HCT116 (cell line): Measurements from ENCODE around the gene TANC1. TPM values are rescaled to one million over a fixed set of nuclear protein-coding genes. Genes with fewer than 3 reads are reported as not detected.

Source experiments
- ATAC-seq: fragments of 200-7000 bp; cut with Tn5 transposase; 2 replicates; pipeline ENCODE4 v1.9.1; 2020; ENCODE audit warnings: mild to moderate bottlenecking, moderate library complexity
- BruUV-seq: library from RNA; stranded (reverse); fragments of 400-500 nt; replicated peaks from 2 replicates; lab custom pipeline; 2021; lab: Mats Ljungman, UMichigan
- CTCF ChIA-PET: fragments of 300-600 bp; sonication (Branson Sonifier 250); formaldehyde crosslinking; loops from one replicate; lab custom pipeline; 2021; ENCODE audit warnings: antibody characterized with exemption; lab: Charles Lee
- POLR2A ChIA-PET: fragments of 300-600, 350-600 bp; sonication (Branson Sonifier 250); formaldehyde crosslinking; loops from one replicate; lab custom pipeline; 2021; ENCODE audit warnings: antibody characterized with exemption; lab: Charles Lee
- RAD21 ChIA-PET, 2 experiments: fragments of 300-600 bp; sonication (Branson Sonifier 250); formaldehyde crosslinking; loops; one replicate each; lab custom pipeline; 2023; ENCODE audit warnings: low total read pairs in 2 of 2; ENCODE audit not compliant: uncharacterized antibody in 2 of 2, unreplicated experiment in 2 of 2, low non-redundant PET in 1 of 2; lab: Charles Lee
- DNase-seq: peaks from one replicate; pipeline ENCODE4 v3.0.0-alpha.2; 2010; ENCODE audit warnings: low read depth, low spot score
- H2AFZ ChIP-seq: fragments of 200-600 bp; shearing (Covaris generic), sonication (generic); 2 replicates; pipeline ENCODE4 v1.6.1; 2017; ENCODE audit warnings: low read depth, mixed run types, mixed read lengths, antibody characterized with exemption, low read length; ENCODE audit not compliant: poor library complexity, severe bottlenecking
- H3K27ac ChIP-seq: 2 replicates; pipeline ENCODE4 v1.5.1; 2012; ENCODE audit warnings: low read depth, low read length
- H3K27me3 ChIP-seq: fragments of 200-600 bp; sonication (generic); 2 replicates; pipeline ENCODE4 v1.6.1; 2016; ENCODE audit warnings: mixed run types, low read length, mixed read lengths; ENCODE audit not compliant: insufficient read depth
- H3K36me3 ChIP-seq, 2 experiments: fragments of 200-500 bp in 1 of 2; fragments of 200-600 bp in 1 of 2; sonication (Bioruptor generic) in 1 of 2; sonication (generic) in 1 of 2; 2 replicates each; pipeline versions ENCODE4 v1.5.1 to v1.6.1; 2014 to 2016; ENCODE audit warnings: low read length in 2 of 2, inconsistent platforms in 1 of 2, mixed read lengths in 1 of 2, mixed run types in 1 of 2; ENCODE audit not compliant: insufficient read depth in 2 of 2, control insufficient read depth in 1 of 2
- H3K4me1 ChIP-seq, 2 experiments: fragments of 200-600 bp in 1 of 2; sonication (generic) in 1 of 2; 2 replicates each; pipeline versions ENCODE4 v1.5.1 to v1.6.1; 2012 to 2017; ENCODE audit warnings: low read length in 2 of 2, inconsistent platforms in 1 of 2, mild to moderate bottlenecking in 1 of 2, mixed read lengths in 1 of 2, mixed run types in 1 of 2, moderate library complexity in 1 of 2; ENCODE audit not compliant: insufficient read depth in 2 of 2, control insufficient read depth in 1 of 2
- H3K4me2 ChIP-seq: fragments of 200-600 bp; sonication (generic); 2 replicates; pipeline ENCODE4 v1.6.1; 2017; ENCODE audit warnings: mixed run types, low read length, mixed read lengths
- H3K4me3 ChIP-seq, 2 experiments: fragments of 200-600 bp in 1 of 2; sonication (generic) in 1 of 2; replicated peaks in 1 of 2; 2 replicates each; pipeline ENCODE4 v1.5.1; 2011 to 2016; ENCODE audit warnings: low read length in 2 of 2, control low read depth in 1 of 2, low read depth in 1 of 2, mild to moderate bottlenecking in 1 of 2, mixed read lengths in 1 of 2, mixed run types in 1 of 2
- H3K79me2 ChIP-seq: fragments of 200-600 bp; sonication (generic); 2 replicates; pipeline ENCODE4 v1.6.1; 2017; ENCODE audit warnings: mild to moderate bottlenecking, mixed run types, low read length, moderate library complexity, mixed read lengths; ENCODE audit not compliant: insufficient read depth
- H3K9ac ChIP-seq: fragments of 200-600 bp; sonication (generic); 2 replicates; pipeline ENCODE4 v1.6.1; 2016; ENCODE audit warnings: low read length, mixed read lengths
- H3K9me2 ChIP-seq: fragments of 200-600 bp; sonication (generic), shearing (Covaris generic); 2 replicates; pipeline ENCODE4 v1.6.1; 2017; ENCODE audit warnings: mixed run types, mild to moderate bottlenecking, moderate library complexity; ENCODE audit not compliant: insufficient read depth
- H3K9me3 ChIP-seq, 2 experiments: fragments of 200-500 bp in 1 of 2; fragments of 200-600 bp in 1 of 2; sonication (Bioruptor generic) in 1 of 2; sonication (generic) in 1 of 2; 2 replicates each; pipeline ENCODE4 v1.6.1; 2014 to 2017; ENCODE audit warnings: low read length in 2 of 2, mixed read lengths in 2 of 2, inconsistent platforms in 1 of 2, low read depth in 1 of 2, mild to moderate bottlenecking in 1 of 2, mixed run types in 1 of 2, moderate library complexity in 1 of 2; ENCODE audit not compliant: control insufficient read depth in 1 of 2, insufficient read depth in 1 of 2
- H4K20me1 ChIP-seq: fragments of 200-600 bp; sonication (generic), shearing (Covaris generic); 2 replicates; pipeline ENCODE4 v1.6.1; 2017; ENCODE audit warnings: mixed run types, mild to moderate bottlenecking, moderate library complexity; ENCODE audit not compliant: insufficient read depth
- ATF3 ChIP-seq: IDR thresholded peaks from 2 replicates; pipeline ENCODE4 v1.6.1; 2012
- CBX3 ChIP-seq: IDR thresholded peaks from 2 replicates; pipeline ENCODE4 v1.6.1; 2012; ENCODE audit warnings: low read depth
- CEBPB ChIP-seq: IDR thresholded peaks from 2 replicates; pipeline ENCODE4 v1.6.1; 2012; ENCODE audit warnings: low read depth
- EGR1 ChIP-seq: IDR thresholded peaks from 2 replicates; pipeline ENCODE4 v1.6.1; 2012; ENCODE audit warnings: low read depth
- ELF1 ChIP-seq: IDR thresholded peaks from 2 replicates; pipeline ENCODE4 v1.6.1; 2012; ENCODE audit warnings: low read depth, borderline replicate concordance
- EZH2 ChIP-seq: fragments of 200-600 bp; sonication (generic); IDR thresholded peaks from 2 replicates; pipeline ENCODE4 v1.6.1; 2017; ENCODE audit warnings: antibody characterized with exemption, mixed run types
- EZH2phosphoT487 ChIP-seq: fragments of 200-600 bp; IDR thresholded peaks from 2 replicates; pipeline ENCODE4 v1.6.1; 2018; ENCODE audit warnings: antibody characterized with exemption, borderline replicate concordance
- FOSL1 ChIP-seq: IDR thresholded peaks from 2 replicates; pipeline ENCODE4 v1.6.1; 2012; ENCODE audit warnings: low read depth
- JUND ChIP-seq: IDR thresholded peaks from 2 replicates; pipeline ENCODE4 v1.6.1; 2012
- POLR2A ChIP-seq: IDR thresholded peaks from 2 replicates; pipeline ENCODE4 v1.7.0; 2011; ENCODE audit warnings: borderline replicate concordance; ENCODE audit not compliant: insufficient read depth, insufficient read length; ENCODE audit errors: extremely low read depth
- POLR2AphosphoS5 ChIP-seq: IDR thresholded peaks from 2 replicates; pipeline ENCODE4 v1.6.1; 2011; ENCODE audit warnings: mild to moderate bottlenecking, low read depth, low read length, moderate library complexity
- SIN3A ChIP-seq: IDR thresholded peaks from 2 replicates; pipeline ENCODE4 v1.6.1; 2012; ENCODE audit warnings: low read depth
- SP1 ChIP-seq: IDR thresholded peaks from 2 replicates; pipeline ENCODE4 v1.6.1; 2012; ENCODE audit warnings: low read depth
- ZFX ChIP-seq: fragments of 450-650 bp; IDR thresholded peaks from 2 replicates; pipeline ENCODE4 v1.6.1; 2017
- intact Hi-C: fragments of 100-400 bp; cut with micrococcal nuclease; formaldehyde crosslinking; loops from 2 replicates; pipeline ENCODE4 v1.10.0; 2022
- total RNA-seq: library from RNA; stranded (reverse); gene quantifications from one replicate; pipeline ENCODE4 v1.2.1, GENCODE V29; 2021; ENCODE audit not compliant: unreplicated experiment
- TF ChIP-seq, protein P1 (sequence below): IDR thresholded peaks from 2 replicates; pipeline ENCODE4 v1.6.1; 2012
- TF ChIP-seq, protein P2 (sequence below): IDR thresholded peaks from 2 replicates; pipeline ENCODE4 v1.6.1; 2012; ENCODE audit warnings: low read depth

Gene TANC1
- total RNA-seq, 1 experiment from 2014 or later = 15.1 TPM

DNA sequence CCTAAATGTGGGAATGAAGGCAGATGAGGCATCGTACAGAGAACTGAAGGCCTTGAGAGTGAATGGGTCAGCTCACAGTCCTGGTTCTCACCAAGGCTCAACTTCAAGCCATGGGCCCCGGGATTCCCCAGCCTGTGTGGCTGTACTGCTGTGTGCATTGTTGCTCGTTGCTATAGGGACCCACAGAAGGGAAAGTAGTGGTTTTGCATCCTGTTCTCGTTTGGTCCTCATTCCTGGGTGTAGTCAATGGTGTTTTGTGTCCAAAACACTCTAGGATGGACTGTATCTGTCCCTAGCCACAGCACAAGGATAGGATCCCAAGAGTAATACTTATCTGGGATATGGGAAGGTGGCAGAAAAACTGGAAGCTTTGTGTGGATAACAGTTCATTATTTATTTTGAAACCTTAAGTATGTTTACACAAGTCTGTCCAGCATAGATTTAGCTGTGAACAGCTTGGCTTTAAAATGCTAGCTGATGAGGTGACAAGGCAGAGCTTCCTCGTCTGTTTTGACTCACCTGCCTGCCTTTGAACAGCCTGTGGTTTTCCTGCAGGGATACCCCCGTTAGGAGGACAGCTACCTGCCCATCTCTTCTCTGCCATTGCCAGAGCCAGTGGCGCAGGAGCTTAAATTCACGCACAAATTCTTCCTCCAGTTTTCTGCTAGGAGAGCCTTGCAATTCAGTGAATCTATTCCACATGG is 233.1 kb downstream of the TANC1 start:
- no peak for ATAC-seq

GRCh38 chr2:159202568-159203071 is 234.2 kb downstream of the TANC1 start:
- Histone ChIP-seq H3K4me2 (no peak overlapping the region), H3K9ac (no peak overlapping the region), H3K9me3 (no peaks in the 10 kb centered on the region), H3K9me2 (no peaks in the 10 kb centered on the region), H3K27me3 (no peaks in the 10 kb centered on the region), H3K4me1 (no peaks in the 10 kb centered on the region), H3K36me3 (no peaks in the 10 kb centered on the region; a peak in 2 of 4 replicates), H3K4me3 (no peak overlapping the region), H4K20me1 (no peaks in the 10 kb centered on the region), H3K27ac (no peak overlapping the region), H3K79me2 (no peaks in the 10 kb centered on the region), H2AFZ (no peak overlapping the region)
- no TSS peak for BruUV-seq
- ATAC-seq (no peak), DNase-seq (no peak)
- RAD21 ChIA-PET = no interaction called here
- POLR2A ChIA-PET = no interaction called here
- intact Hi-C loops = no loop called here
- CTCF ChIA-PET = no interaction called here
- TF ChIP-seq POLR2AphosphoS5 = no peak
- TF ChIP-seq POLR2A = no peak
- no peak for TF ChIP-seq ZFX
- no peak for TF ChIP-seq EGR1
- TF ChIP-seq FOSL1 = no peak
- TF ChIP-seq EZH2 = no peak
- TF ChIP-seq JUND = no peak
- no peak for TF ChIP-seq ATF3
- TF ChIP-seq CBX3 = no peak
- TF ChIP-seq, protein P1, sequence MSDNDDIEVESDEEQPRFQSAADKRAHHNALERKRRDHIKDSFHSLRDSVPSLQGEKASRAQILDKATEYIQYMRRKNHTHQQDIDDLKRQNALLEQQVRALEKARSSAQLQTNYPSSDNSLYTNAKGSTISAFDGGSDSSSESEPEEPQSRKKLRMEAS = no peak
- no peak for TF ChIP-seq EZH2phosphoT487
- TF ChIP-seq ELF1 = no peak
- TF ChIP-seq, protein P2, sequence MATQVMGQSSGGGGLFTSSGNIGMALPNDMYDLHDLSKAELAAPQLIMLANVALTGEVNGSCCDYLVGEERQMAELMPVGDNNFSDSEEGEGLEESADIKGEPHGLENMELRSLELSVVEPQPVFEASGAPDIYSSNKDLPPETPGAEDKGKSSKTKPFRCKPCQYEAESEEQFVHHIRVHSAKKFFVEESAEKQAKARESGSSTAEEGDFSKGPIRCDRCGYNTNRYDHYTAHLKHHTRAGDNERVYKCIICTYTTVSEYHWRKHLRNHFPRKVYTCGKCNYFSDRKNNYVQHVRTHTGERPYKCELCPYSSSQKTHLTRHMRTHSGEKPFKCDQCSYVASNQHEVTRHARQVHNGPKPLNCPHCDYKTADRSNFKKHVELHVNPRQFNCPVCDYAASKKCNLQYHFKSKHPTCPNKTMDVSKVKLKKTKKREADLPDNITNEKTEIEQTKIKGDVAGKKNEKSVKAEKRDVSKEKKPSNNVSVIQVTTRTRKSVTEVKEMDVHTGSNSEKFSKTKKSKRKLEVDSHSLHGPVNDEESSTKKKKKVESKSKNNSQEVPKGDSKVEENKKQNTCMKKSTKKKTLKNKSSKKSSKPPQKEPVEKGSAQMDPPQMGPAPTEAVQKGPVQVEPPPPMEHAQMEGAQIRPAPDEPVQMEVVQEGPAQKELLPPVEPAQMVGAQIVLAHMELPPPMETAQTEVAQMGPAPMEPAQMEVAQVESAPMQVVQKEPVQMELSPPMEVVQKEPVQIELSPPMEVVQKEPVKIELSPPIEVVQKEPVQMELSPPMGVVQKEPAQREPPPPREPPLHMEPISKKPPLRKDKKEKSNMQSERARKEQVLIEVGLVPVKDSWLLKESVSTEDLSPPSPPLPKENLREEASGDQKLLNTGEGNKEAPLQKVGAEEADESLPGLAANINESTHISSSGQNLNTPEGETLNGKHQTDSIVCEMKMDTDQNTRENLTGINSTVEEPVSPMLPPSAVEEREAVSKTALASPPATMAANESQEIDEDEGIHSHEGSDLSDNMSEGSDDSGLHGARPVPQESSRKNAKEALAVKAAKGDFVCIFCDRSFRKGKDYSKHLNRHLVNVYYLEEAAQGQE = no peak
- no peak for TF ChIP-seq SP1

More for the DNA sequence above, 233.1 kb downstream of the TANC1 start:
- TF ChIP-seq, protein P1 = no peak
- TF ChIP-seq CEBPB (no peak), SIN3A (no peak)
- TF ChIP-seq, all 23 proteins: peak for 0
- DNase-seq = no peak
- Histone ChIP-seq H3K79me2 (no peaks in the 10 kb centered on the region), H3K36me3 (peaks cover 4 to 5% of the 10 kb centered on the region in 2 experiments; a peak in 2 of 4 replicates), H3K4me3 (no peak overlapping the region), H3K4me2 (no peak overlapping the region), H3K27me3 (no peaks in the 10 kb centered on the region), H2AFZ (no peak overlapping the region), H3K4me1 (no peaks in the 10 kb centered on the region), H4K20me1 (no peaks in the 10 kb centered on the region), H3K27ac (no peak overlapping the region), H3K9me3 (no peaks in the 10 kb centered on the region), H3K9me2 (no peaks in the 10 kb centered on the region), H3K9ac (no peak overlapping the region)
- BruUV-seq = no TSS peak
- intact Hi-C loops = no loop called here
- CTCF ChIA-PET = no interaction called here
- POLR2A ChIA-PET = no interaction called here
- RAD21 ChIA-PET = no interaction called here
